Measurements from ENCODE around the gene FAM107B. TPM values are rescaled to one million over a fixed set of nuclear protein-coding genes. Genes with fewer than 3 reads are reported as not detected.
A peak's percentile ranks its signal among the peaks of the same experiment; 100 is the strongest.

The FAM107B gene
- total and polyA plus RNA-seq, 4 donors, result 38.4 to 85.4 (median 68.9) TPM

DNA sequence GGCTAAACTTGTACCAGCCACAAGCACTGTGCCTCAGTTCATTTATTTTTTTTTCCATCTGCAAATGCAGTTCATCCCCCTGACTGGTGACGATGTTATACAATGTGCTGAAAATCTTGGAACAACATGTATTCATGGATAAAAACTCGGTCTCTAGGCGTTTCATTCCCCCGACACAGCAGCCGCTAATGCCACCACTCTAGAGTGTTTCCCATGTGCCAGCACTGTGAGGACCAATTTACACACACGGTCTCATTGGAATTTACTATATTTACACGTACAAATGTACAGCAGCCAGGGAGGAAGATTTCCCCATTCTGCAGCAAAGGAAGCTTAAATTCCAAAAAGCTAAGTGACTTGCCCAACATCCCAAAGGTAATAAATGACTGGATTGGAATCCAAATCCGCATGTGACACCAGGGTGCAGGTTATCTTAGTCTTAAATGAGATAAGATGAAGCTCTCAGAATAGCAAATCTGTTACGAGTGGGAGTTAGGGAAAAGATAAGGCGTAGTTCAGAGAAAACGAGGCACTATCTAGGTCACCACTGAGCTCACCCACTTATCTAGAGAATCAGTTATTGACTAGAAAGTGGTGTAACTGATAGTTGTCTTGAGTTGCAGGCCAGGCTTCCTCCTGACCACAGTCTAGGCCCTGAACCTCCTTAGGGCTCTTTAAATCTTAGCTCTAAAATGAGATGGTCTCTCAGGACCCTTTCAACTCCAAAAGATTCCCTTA is 36.7 kb downstream of the FAM107B start:
- Histone ChIP-seq H3K4me1 (ENCODE audit: control insufficient read depth in 5 of 5, insufficient read depth in 5 of 5, low read length in 5 of 5) (peaks cover 0 to 20% (median 12%) of the 10 kb centered on the region in 5 donors), H3K9me3 (ENCODE audit: control insufficient read depth in 4 of 4, insufficient read depth in 3 of 4, low read length in 3 of 4) (no peaks in the 10 kb centered on the region), H3K36me3 (ENCODE audit: control insufficient read depth in 4 of 4, insufficient read depth in 4 of 4, low read length in 4 of 4) (no peaks in the 10 kb centered on the region), H3K27ac (ENCODE audit: low read depth in 1 of 2, low read length in 1 of 2) (no peak overlapping the region), H3K27me3 (ENCODE audit: control insufficient read depth in 3 of 3, insufficient read depth in 3 of 3, low read length in 2 of 3) (no peaks in the 10 kb centered on the region), H3K9ac (ENCODE audit: insufficient read depth in 1 of 2, low read length in 2 of 2) (peak overlapping the region in 1 of 2 donors; percentile 17), H3K4me3 (no peak overlapping the region)
- TF ChIP-seq, protein P1, sequence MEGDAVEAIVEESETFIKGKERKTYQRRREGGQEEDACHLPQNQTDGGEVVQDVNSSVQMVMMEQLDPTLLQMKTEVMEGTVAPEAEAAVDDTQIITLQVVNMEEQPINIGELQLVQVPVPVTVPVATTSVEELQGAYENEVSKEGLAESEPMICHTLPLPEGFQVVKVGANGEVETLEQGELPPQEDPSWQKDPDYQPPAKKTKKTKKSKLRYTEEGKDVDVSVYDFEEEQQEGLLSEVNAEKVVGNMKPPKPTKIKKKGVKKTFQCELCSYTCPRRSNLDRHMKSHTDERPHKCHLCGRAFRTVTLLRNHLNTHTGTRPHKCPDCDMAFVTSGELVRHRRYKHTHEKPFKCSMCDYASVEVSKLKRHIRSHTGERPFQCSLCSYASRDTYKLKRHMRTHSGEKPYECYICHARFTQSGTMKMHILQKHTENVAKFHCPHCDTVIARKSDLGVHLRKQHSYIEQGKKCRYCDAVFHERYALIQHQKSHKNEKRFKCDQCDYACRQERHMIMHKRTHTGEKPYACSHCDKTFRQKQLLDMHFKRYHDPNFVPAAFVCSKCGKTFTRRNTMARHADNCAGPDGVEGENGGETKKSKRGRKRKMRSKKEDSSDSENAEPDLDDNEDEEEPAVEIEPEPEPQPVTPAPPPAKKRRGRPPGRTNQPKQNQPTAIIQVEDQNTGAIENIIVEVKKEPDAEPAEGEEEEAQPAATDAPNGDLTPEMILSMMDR (IDR thresholded peaks at IDR 0.05; ENCODE audit: control extremely low read depth, extremely low read depth), result no peak
- no peak for DNase-seq
- ATAC-seq (ENCODE audit: insufficient read depth, low FRiP score), result no peak
- WGBS, 2 donors, result 86 to 91% methylated on average over 11 of the region's 11 CpGs

DNA sequence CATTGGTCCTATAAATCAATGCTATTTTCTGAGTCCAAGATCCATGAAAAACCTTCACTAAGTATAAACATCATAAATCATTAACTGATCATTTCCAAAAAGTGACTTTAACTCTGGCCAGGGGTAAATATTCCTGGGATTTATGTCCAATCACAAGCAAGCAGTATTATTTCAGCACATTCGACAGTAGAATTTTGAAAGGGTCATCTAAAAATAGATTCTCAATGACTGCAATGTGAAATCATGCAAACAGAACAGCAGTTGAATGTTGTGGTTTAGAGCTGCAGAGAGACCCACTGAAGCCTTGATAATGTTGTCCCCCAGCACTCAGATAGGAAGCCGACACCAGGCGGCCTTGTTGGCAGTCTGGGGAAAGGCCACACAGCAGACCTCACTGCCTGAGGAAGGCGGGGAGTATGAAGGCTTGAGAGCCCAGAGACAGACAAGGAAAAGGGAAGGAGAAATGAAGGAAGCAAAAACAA is 38.1 kb downstream of the FAM107B start:
- Histone ChIP-seq H3K27ac (ENCODE audit: low read depth in 1 of 2, low read length in 1 of 2) (peak overlapping the region in 1 of 2 donors; percentile 36), H3K9me3 (ENCODE audit: control insufficient read depth in 4 of 4, insufficient read depth in 3 of 4, low read length in 3 of 4) (no peaks in the 10 kb centered on the region), H3K27me3 (ENCODE audit: control insufficient read depth in 3 of 3, insufficient read depth in 3 of 3, low read length in 2 of 3) (no peaks in the 10 kb centered on the region), H3K4me1 (ENCODE audit: control insufficient read depth in 5 of 5, insufficient read depth in 5 of 5, low read length in 5 of 5) (peaks cover 0 to 20% (median 12%) of the 10 kb centered on the region in 5 donors), H3K4me3 (no peak overlapping the region), H3K9ac (ENCODE audit: insufficient read depth in 1 of 2, low read length in 2 of 2) (peak overlapping the region in 1 of 2 donors; percentile 59), H3K36me3 (ENCODE audit: control insufficient read depth in 4 of 4, insufficient read depth in 4 of 4, low read length in 4 of 4) (no peaks in the 10 kb centered on the region)
- ATAC-seq (ENCODE audit: insufficient read depth, low FRiP score) (no peak), DNase-seq (peak; percentile 55 to 86 (median 78))
- TF ChIP-seq, protein P1 (IDR thresholded peaks at IDR 0.05; ENCODE audit: control extremely low read depth, extremely low read depth), result no peak
- WGBS, 2 donors, result 21 to 46% methylated on average over 4 of the region's 4 CpGs

DNA sequence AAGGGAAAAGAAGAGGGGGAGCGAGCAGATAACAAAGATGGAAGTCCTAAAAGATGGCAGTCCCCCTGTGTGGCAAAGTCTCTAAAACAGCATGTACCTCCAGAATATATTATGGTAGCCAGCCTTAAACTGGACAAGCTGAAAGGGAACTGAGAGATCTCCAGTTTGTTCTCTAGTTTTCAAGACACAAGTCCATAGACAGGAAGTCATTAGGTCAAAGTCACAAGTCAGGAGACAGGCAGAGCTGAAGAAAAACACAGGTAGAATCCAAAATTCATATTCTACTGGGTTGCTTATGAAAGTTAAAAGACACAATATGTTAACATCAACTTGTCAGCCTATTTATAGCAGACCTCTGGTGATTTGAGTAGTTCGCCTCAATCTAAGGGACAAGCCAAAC is 38.7 kb downstream of the FAM107B start:
- no peak for DNase-seq
- Histone ChIP-seq H3K9ac (ENCODE audit: insufficient read depth in 1 of 2, low read length in 2 of 2) (no peak overlapping the region), H3K36me3 (ENCODE audit: control insufficient read depth in 4 of 4, insufficient read depth in 4 of 4, low read length in 4 of 4) (no peaks in the 10 kb centered on the region), H3K9me3 (ENCODE audit: control insufficient read depth in 4 of 4, insufficient read depth in 3 of 4, low read length in 3 of 4) (no peaks in the 10 kb centered on the region), H3K4me3 (no peak overlapping the region), H3K27me3 (ENCODE audit: control insufficient read depth in 3 of 3, insufficient read depth in 3 of 3, low read length in 2 of 3) (no peaks in the 10 kb centered on the region), H3K4me1 (ENCODE audit: control insufficient read depth in 5 of 5, insufficient read depth in 5 of 5, low read length in 5 of 5) (peaks cover 0 to 20% (median 12%) of the 10 kb centered on the region in 5 donors), H3K27ac (ENCODE audit: low read depth in 1 of 2, low read length in 1 of 2) (no peak overlapping the region)
- ATAC-seq (ENCODE audit: insufficient read depth, low FRiP score), result no peak
- 93 to 94% methylated on average over 2 of the region's 2 CpGs for WGBS, 2 donors
- TF ChIP-seq, protein P1 (IDR thresholded peaks at IDR 0.05; ENCODE audit: control extremely low read depth, extremely low read depth), result no peak

All from lung (tissue), 12 donors.